ENCODE data around the gene PLCD3. TPM values are rescaled to one million over a fixed set of nuclear protein-coding genes. Genes with fewer than 3 reads are reported as not detected.

Gene PLCD3
- total RNA-seq, 1 donor from 2014 or later, result 6.2 TPM

- Mint-ChIP-seq H3K27ac (ENCODE audit: unreplicated experiment) (no peak overlapping the region), H3K4me3 (ENCODE audit: unreplicated experiment) (no peak overlapping the region), H3K36me3 (ENCODE audit: unreplicated experiment) (no peaks in the 10 kb centered on the region), H3K27me3 (ENCODE audit: unreplicated experiment) (peaks cover 2% of the 10 kb centered on the region), H3K4me1 (ENCODE audit: low read depth, unreplicated experiment) (peaks cover 9% of the 10 kb centered on the region), H3K9me3 (ENCODE audit: unreplicated experiment) (no peaks in the 10 kb centered on the region)
- DNase-seq, result no peak
- TF ChIP-seq, protein P1, sequence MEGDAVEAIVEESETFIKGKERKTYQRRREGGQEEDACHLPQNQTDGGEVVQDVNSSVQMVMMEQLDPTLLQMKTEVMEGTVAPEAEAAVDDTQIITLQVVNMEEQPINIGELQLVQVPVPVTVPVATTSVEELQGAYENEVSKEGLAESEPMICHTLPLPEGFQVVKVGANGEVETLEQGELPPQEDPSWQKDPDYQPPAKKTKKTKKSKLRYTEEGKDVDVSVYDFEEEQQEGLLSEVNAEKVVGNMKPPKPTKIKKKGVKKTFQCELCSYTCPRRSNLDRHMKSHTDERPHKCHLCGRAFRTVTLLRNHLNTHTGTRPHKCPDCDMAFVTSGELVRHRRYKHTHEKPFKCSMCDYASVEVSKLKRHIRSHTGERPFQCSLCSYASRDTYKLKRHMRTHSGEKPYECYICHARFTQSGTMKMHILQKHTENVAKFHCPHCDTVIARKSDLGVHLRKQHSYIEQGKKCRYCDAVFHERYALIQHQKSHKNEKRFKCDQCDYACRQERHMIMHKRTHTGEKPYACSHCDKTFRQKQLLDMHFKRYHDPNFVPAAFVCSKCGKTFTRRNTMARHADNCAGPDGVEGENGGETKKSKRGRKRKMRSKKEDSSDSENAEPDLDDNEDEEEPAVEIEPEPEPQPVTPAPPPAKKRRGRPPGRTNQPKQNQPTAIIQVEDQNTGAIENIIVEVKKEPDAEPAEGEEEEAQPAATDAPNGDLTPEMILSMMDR (IDR thresholded peaks at IDR 0.05; ENCODE audit: partially characterized antibody, unreplicated experiment), result no peak
Measured at GRCh38 chr17:45114117-45114932, 18.0 kb downstream of the PLCD3 start.

DNA sequence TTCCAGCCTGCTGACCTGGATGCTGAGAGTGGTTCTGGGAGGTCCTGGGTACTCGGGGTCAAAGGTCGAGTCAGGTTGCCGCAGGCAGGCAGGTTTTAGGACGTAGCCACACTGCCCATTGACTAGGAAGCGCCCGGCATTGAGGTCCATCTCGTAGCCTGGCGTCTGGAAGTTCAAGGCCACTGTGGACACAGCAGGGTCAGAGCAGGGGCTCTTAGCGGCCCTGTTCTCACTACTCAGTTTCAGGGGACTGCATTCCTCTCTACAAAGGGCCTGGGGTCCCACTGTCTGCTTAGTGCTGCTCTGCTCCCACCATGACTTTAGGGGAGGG lies 18.9 kb downstream of the PLCD3 start:
- Mint-ChIP-seq H3K27ac (ENCODE audit: unreplicated experiment) (no peak overlapping the region), H3K27me3 (ENCODE audit: unreplicated experiment) (peaks cover 5% of the 10 kb centered on the region), H3K4me3 (ENCODE audit: unreplicated experiment) (no peak overlapping the region), H3K9me3 (ENCODE audit: unreplicated experiment) (no peaks in the 10 kb centered on the region), H3K4me1 (ENCODE audit: low read depth, unreplicated experiment) (peaks cover 9% of the 10 kb centered on the region), H3K36me3 (ENCODE audit: unreplicated experiment) (no peaks in the 10 kb centered on the region)
- TF ChIP-seq, protein P1 (IDR thresholded peaks at IDR 0.05; ENCODE audit: partially characterized antibody, unreplicated experiment), result no peak
- DNase-seq, result no peak

GRCh38 chr17:45112559-45113423 lies 19.5 kb downstream of the PLCD3 start:
- H3K4me1 Mint-ChIP-seq (ENCODE audit: low read depth, unreplicated experiment), result peaks cover 9% of the 10 kb centered on the region
- H3K36me3 Mint-ChIP-seq (ENCODE audit: unreplicated experiment), result no peaks in the 10 kb centered on the region
- TF ChIP-seq, protein P1 (IDR thresholded peaks at IDR 0.05; ENCODE audit: partially characterized antibody, unreplicated experiment), result no peak
- H3K4me3 Mint-ChIP-seq (ENCODE audit: unreplicated experiment), result no peak overlapping the region
- DNase-seq, result no peak
- no peak overlapping the region for H3K27ac Mint-ChIP-seq (ENCODE audit: unreplicated experiment)
- peaks cover 5% of the 10 kb centered on the region for H3K27me3 Mint-ChIP-seq (ENCODE audit: unreplicated experiment)
- H3K9me3 Mint-ChIP-seq (ENCODE audit: unreplicated experiment), result no peaks in the 10 kb centered on the region

- H3K9me3 Mint-ChIP-seq (ENCODE audit: unreplicated experiment), result no peaks in the 10 kb centered on the region
- no peak overlapping the region for H3K27ac Mint-ChIP-seq (ENCODE audit: unreplicated experiment)
- peaks cover 9% of the 10 kb centered on the region for H3K4me1 Mint-ChIP-seq (ENCODE audit: low read depth, unreplicated experiment)
- no peaks in the 10 kb centered on the region for H3K36me3 Mint-ChIP-seq (ENCODE audit: unreplicated experiment)
- no peak overlapping the region for H3K4me3 Mint-ChIP-seq (ENCODE audit: unreplicated experiment)
- no peak for DNase-seq
- TF ChIP-seq, protein P1 (IDR thresholded peaks at IDR 0.05; ENCODE audit: partially characterized antibody, unreplicated experiment), result no peak
- peaks cover 5% of the 10 kb centered on the region for H3K27me3 Mint-ChIP-seq (ENCODE audit: unreplicated experiment)
Measured at GRCh38 chr17:45111850-45112249, 20.5 kb downstream of the PLCD3 start.

Measured in glutamatergic neuron (in vitro differentiated cells).